ENCODE results near the gene CD84.
A peak's percentile ranks its signal among the peaks of the same experiment; 100 is the strongest.
"Not testable (repeated sequence)": the region's sequence is repeated elsewhere in the genome, so short reads cannot be mapped to it uniquely, and the experiment has no call there.

Gene CD84

GRCh38 chr1:160517519-160517918 lies 61.8 kb downstream of the CD84 start:
- DNase-seq (ENCODE audit: low read depth) = not testable (repeated sequence)

- DNase-seq (ENCODE audit: low read depth) = not testable (repeated sequence)
These were observed 63.4 kb downstream of the CD84 start for GRCh38 chr1:160515908-160516307.

DNA sequence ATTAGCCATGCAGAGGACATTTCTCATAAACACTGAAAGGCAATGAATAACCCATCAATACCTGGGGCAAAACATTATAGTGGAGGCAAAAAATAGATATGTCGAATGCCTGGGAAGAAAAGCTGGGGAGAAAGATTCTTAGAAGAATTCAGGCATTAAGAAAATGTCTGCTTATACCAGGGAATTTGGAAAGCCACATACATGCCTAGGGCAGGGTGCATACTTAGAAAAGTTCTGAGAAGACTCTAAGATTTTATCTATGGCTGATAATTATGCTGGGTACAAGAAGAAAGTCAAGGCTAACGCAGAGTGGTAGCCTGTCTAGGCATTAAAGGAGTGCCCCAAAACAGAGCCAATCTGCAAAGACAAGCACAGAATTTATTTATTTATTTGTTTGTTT lies 74.6 kb downstream of the CD84 start:
- DNase-seq (ENCODE audit: low read depth) = no peak

GRCh38 chr1:160503087-160503486 lies 76.2 kb downstream of the CD84 start:
- no peak for DNase-seq (ENCODE audit: low read depth)

DNA sequence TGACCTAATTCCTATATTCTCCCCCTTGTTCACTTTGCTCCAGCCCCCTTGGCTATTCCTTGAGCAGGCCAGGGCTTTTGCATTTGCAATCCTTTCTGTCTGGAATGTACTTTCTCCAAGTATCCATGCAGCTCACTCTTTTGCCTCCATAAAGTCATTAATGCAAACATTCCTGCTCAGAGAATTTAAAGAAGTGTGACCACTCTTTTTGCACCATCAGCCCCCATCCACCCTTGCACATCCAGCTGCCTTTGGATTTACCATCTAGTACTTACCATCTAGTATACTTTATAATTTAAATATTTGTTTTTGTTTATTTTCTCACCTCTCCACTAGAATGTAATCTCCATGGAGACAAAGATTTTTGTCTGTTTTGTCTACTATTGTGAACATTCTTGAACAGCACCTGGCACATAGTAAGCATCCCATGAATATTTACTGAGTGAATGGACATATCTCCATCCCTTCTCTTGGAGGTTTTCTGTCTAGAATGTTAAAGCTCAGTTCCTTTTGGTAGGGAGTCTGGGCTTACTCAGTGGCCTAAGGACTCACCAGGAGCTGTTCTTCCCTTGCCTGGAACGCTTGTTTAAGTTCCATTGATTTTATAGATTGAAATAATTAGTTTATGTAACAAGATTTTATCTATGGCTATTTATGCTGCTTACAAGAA lies 78.8 kb downstream of the CD84 start:
- no peak for DNase-seq (ENCODE audit: low read depth)

- DNase-seq (ENCODE audit: low read depth) = no peak
These were observed 79.7 kb downstream of the CD84 start for GRCh38 chr1:160499631-160500030.

DNA sequence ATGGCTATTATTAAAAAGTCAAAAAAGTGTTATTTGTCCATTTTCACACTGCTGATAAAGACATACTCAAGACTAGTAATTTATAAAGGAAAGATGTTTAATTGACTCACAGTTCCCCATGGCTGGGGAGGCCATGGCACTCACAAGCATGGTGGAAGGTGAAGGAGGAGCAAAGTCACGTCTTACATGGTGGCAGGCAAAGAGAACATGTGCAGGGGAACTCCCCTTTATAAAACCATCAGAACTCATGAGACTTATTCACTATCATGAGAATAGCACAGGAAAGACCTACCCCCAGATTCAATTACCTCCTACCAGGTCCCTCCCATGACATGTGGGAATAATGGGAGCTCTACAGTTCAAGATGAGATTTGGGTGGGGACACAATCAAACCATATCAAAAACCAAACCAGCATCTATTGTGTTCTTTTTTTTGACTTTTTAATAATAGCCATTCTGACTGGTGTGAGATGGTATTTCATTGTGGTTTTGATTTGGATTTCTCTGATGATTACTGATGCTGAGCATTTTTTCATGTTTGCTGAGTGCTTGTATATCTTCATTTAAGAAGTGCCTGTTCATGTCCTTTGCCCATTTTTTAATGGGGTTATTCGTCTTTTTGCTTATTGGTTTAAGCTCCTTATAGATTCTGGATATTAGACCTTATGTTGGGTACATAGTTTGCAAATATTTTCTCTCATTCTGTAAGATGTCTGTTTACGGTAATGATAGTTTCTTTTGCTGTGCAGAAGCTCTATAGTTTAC lies 80.8 kb downstream of the CD84 start:
- not testable (repeated sequence) for DNase-seq (ENCODE audit: low read depth)

DNA sequence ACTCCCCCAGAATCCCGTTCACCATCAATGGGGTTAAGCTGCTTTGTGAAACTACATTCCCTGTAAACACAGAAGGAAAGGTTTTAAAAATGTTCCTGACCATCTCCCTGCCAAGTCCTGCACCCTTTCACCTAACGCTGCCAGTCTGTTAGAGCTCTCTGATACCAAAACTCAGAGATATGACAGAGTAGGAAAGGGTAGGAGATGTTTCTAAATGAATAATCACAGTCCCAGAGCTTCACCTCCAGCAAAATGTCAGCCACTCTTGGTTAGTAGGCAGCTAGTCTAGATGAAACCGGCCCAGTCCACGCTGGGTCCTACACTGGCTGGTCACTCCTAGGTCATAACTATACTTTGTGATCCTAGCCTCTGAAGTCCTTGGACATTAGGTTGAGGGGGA lies 83.0 kb downstream of the CD84 start:
- DNase-seq (ENCODE audit: low read depth) = no peak

- DNase-seq (ENCODE audit: low read depth) = peak; percentile 9
These were observed 84.7 kb downstream of the CD84 start for GRCh38 chr1:160494620-160495019.

DNA sequence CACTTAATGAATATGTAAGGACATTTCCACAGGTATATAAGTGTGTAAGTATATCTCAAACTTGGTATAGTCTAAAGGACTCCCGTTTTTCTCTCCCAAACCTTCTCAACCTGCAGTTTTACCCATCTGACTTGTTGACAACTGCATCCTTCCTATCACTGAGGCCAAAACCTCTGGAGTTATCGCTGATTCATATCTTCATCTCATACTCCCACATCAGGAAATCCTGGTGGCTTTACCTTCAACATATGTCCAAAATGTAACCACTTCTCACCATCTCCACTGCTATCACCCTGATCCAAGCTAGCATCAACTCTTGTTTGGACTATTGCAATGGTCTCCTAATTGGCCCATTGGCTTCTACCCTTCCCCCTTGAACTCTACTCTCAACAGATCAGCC lies 86.7 kb downstream of the CD84 start:
- DNase-seq (ENCODE audit: low read depth) = no peak

GRCh38 chr1:160491981-160492380 lies 87.3 kb downstream of the CD84 start:
- no peak for DNase-seq (ENCODE audit: low read depth)
